HG02798 (cell line): ENCODE measurements around the gene IDH2.

Source experiments
- ATAC-seq: cut with Tn5 transposase; IDR thresholded peaks from one replicate; pipeline ENCODE4 v1.9.1; 2021; ENCODE audit warnings: mild to moderate bottlenecking; ENCODE audit not compliant: unreplicated experiment, poor library complexity

Gene IDH2

GRCh38 chr15:90033448-90033847 is 68.8 kb downstream of the IDH2 start:
- ATAC-seq = no peak
